ENCODE results near the gene AMDHD2.

The AMDHD2 gene

GRCh38 chr16:2483939-2484897 lies 36.0 kb upstream of the AMDHD2 start:
- no peak for DNase-seq

DNA sequence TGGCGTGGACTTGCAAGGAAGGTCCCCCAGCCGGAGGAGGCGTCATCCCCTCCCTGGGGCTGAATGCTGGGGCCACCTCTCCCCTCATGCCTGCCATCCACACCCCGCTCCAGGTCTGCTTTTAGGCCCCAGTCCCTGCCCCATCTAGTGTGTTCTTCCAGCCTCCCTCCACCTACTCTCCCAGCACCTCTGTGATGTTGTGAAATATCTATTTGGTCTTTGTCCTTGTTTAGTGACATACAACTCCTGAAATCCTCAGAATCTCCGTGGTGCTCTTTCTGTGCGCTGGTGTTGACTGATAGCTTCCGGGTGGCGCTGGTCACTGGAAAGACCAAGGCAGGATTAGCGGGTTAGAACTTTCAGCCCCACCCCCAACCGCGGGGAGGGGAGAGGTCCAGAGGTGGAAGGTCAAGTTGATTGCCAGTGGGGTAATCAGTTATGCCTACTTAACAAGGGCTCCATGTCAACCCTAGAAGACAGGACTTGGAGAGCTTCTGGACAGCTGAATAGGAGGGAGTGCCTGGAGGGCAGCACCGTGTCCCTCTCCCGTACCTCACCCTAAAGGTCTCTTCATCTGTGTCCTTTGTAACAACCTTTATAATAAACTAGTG lies 35.2 kb upstream of the AMDHD2 start:
- no peak for DNase-seq

DNA sequence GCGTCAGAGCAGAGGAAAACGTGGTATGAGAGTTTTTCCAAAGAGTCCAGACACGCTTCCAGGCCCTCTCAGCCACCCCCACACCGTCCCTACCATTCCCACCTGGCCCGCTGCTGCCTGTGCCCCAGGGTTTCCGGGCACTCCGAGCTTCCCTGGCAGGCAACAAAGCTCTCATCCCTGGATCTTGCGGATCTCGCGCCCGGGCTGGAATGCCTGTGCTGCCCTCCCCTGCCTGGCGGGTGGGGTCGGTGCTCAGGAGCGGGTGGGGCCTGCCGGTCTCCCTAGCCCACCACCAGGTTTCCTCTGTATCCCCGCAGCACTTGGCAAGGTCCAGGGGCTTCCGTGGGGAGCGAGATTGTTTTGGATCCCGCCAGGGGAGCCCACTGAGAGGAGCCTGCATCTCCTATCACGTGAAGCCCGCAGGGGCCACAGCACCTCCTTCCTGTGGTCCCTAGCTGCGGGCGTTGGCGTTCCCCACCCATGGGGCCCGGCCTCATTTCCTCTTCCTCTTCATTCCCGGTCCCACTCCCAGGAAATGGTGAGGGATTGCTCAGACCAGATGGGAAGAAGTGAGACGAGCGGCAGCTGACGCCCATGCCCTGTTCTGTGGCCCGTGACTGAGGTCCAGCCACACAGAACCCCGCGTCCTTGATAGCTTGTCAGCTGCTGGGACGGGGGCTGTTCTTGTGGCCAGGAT lies 34.2 kb upstream of the AMDHD2 start:
- no peak for DNase-seq

DNA sequence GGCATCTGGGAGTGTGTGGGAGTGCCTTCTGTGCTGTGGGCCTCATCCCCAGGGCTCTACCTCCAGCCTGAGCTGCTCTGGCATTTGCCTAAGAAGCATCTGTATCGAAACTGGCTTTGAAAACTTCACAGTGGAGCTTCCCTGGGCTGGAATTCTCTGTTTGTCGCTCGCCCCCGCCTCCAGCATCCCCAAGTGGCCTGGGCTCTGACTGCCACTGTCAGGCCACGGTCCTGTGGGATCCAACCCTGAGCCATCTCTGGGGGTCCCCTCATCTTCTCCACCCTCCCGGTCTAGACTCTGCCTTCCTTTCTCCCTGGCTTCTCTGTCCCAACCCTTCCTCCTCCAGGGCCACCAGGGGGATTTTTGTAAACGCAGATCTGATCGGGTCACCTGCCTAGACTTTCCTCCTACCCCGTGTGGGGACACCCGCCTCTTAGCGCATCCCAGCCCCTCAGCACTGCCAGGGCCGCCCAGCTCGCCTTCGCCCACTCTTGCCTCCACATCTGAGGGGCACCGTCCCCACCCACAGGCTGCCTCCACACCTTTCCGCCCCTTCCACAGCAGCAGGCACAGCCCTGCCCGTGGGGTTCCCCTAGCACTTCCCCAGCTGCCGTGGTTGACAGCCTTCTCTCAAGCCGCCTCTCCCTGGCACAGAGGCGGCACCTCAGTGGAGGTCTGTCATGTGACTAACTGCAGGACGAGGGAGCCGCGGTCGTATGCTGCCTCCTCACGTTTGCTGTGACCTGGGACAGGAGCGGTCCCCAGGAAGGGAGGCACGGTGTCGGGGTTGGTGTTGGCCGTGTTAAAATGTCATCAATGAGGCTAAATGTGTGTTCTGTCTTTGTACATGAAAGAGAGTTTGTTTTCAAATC lies 33.3 kb upstream of the AMDHD2 start:
- peak; percentile 64 for DNase-seq

DNA sequence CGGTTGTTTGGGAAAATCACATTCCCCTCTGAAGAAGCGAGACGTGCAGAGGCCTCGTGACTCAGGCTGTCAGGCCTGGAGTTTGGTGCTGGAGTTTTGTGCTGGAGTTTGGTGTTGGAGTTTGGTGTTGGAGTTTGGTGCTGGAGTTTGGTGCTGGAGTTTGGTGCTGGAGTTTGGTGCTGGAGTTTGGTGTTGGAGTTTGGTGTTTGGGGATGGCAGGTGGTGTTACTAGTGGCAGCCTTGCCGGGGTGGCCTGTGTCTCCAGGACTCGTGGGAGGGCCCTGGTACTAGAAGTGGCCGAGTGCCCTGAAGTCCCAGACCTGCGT lies 32.7 kb upstream of the AMDHD2 start:
- DNase-seq: no peak

DNA sequence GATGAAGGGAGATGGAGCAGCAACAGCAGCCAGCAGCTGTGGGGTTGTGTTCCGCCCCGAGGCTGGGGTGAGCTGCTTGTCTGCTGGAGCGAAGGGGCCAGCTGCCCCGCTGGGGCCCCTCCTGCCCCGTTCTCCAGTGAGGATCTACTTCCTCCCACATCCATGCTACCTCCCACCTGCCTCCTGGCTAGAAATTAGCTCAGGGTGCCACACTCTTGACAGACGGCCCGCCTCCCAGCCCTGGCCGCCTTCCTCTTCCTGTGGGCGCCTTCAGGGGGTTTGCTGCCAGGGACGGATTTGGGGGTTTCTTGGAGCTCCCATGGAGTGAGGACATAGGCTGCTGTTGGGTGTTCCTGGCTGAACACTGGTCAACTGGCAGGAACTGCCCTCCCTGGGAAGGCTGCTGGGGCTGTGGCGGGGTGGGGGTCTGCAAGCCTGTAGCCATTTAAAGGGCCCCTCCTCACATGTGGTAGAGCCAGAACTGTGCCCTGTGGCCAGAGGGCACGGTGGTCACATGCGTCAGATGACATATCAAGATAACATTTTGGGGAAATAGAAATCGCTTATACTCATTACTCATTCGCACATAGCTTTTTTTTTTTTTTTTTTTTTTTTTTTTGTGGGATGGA lies 32.2 kb upstream of the AMDHD2 start:
- DNase-seq: no peak

- DNase-seq: no peak
These were observed 30.6 kb upstream of the AMDHD2 start for GRCh38 chr16:2489581-2489980.

DNA sequence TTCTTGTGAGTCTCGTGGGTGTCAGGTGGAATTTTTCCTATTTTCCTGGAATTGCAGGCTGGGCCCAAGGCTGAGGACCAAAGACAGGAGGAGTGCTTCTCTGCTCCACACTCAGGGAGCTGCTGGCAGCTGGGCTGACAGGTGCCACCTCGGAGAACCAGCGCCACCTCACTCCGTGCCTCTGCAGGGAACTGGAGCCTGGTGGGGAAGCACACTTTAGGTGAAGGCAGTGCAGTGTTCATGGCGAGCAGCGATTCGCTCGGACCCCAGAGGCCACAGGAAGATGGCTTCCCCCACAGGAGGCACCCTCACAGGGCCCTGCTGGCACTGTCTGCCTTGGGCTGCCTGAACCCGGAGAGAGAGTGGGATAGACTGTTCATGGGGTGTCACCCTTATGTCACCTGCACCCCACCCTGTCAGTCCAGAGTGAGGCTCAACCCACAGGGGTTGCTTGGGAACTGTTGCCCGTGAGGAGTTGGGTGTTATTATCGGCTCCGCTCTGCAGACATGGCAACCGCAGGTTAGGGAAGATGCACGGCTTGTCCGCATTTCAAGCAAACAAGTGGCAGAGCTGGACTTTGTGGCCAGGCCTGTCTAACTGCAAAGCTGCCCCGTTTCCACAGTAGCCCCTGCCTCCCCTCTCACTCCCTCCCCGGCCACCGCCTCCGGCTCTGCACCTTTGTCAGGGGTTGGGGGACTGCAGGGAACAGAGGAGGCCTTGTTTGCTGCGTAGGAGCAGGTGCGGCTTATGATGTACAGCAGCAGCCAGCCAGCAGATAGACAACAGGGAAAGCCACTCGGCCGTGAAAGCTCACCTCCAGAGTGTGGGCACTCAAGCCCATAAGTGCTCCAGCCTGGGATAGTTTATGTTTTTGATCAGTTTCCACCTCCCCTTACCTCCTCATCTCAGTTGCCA lies 29.7 kb upstream of the AMDHD2 start:
- DNase-seq: no peak

GRCh38 chr16:2492292-2492691 lies 27.9 kb upstream of the AMDHD2 start:
- DNase-seq: no peak

- no peak for DNase-seq
These were observed 26.6 kb upstream of the AMDHD2 start for GRCh38 chr16:2493605-2494004.

GRCh38 chr16:2494616-2495015 lies 25.6 kb upstream of the AMDHD2 start:
- DNase-seq: no peak

DNA sequence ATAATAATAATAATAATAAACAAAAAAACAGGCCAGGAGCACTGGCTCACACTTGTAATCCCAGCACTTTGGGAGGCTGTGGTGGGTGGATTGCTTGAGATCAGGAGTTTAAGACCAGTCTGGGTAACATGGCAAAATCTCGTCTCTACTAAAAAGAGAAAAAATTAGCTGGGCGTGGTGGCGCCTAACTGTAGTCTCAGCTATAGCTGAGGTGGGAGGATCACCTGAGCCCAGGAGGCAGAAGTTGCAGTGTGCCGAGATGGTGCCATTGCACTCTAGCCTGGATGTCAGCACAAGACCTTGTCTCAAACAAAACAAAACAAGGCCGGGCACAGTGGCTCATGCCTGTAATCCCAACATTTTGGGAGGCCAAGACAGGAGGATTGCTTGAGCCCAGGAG lies 25.1 kb upstream of the AMDHD2 start:
- no peak for DNase-seq

- no peak for DNase-seq
These were observed 23.7 kb upstream of the AMDHD2 start for GRCh38 chr16:2496223-2497115.

DNA sequence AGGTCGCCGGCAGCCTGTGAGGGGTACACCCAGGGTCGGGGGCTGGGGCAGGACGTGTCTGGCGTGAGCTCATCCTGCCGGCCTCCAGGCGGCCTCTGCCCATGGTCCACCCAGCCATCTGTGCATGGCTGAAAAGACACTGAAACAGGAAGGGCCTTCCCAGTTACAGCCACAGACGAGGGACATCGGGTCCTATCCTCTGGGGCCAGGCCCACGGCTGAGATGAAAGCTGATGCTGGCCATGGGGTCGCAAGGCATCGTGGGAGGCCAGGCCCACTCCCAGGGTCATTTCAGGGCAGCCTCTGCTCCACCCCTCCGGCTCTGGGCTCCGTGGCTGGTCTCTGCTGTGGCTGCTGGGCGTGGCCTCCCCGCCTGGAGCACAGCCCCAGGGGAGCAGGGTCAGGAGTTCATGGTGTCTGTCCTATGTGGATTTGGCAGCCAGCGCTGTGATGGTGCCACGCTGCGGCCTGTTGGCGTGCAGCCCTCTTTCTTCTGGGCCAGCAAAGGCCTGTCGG lies 23.0 kb upstream of the AMDHD2 start:
- DNase-seq: no peak

- no peak for DNase-seq
These were observed 22.3 kb upstream of the AMDHD2 start for GRCh38 chr16:2497695-2498484.

DNA sequence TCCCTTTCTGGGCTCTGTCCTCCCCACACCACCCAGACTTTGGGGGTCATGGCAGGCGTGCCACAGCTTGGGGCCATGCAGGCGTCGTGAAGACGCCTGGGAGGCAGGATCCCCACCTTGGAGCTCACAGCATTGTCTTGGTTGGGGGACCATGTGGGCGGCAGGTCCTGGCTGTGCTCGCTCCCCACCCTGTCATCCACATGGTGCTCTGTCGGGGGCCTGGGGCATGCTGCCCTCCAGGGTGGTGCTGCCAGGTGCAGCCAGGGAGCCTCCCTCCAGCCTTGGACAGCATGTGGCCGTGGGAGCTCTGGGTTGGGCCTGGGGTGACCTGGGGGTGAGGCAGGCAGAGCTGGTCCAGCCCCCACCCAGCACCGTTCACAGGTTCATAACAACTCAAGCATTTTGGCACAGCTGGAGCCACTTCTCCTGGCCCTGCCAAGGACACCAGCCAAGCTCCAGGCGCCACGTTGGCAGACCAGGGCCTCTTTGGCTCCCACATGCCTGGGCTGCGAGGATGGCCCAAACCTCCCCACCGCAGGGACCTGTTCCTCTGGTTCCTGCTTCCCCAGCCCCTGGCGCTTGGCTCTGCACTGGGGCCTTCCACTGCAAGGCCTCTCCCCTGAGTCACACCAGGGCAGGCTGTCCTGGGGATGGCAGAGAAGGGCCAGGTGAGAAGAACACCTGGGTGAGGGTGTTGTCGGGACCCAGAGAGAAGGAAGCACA lies 21.5 kb upstream of the AMDHD2 start:
- DNase-seq: no peak

- no peak for DNase-seq
These were observed 20.7 kb upstream of the AMDHD2 start for GRCh38 chr16:2499454-2499853.

DNA sequence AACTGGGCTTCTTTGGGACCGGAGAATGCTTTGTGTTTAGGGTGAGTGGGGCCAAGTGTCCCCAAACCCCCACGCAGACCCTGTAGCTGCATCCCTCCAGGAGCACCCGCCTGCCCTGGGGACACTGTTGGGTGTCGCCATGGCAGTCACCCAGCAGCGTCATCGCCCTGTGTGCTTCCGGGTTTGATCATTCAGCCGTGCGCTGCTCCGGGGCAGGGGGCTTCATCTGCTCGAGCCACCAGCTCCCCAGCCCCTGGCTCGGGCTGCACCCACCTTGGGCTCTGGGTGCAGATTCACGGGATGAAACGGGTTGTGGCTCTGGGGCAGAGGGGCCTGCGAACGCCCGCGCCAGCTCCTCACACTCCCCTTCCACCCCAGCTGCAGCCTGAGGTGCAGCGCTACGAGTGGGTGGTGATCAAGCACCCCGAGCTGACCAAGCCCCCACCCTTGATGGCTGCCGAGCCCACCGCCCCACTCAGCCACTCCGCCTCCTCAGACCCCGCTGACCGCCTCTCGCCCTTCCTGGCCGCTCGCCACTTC lies 20.2 kb upstream of the AMDHD2 start:
- no peak for DNase-seq
